GM23248 (cell line): ENCODE results near the gene NCBP2.

Source experiments
- EZH2 ChIP-seq: fragments of 200-600 bp; sonication (generic); IDR thresholded peaks from 2 replicates; pipeline ENCODE4 v1.6.1; 2018; ENCODE audit warnings: antibody characterized with exemption, mild to moderate bottlenecking; ENCODE audit not compliant: insufficient read depth, poor library complexity, severe bottlenecking
- EZH2phosphoT487 ChIP-seq: fragments of 200-600 bp; sonication (generic); IDR thresholded peaks from 2 replicates; pipeline ENCODE4 v1.6.1; 2018; ENCODE audit warnings: antibody characterized with exemption, moderate library complexity, mild to moderate bottlenecking, low read depth; ENCODE audit not compliant: insufficient read depth

DNA sequence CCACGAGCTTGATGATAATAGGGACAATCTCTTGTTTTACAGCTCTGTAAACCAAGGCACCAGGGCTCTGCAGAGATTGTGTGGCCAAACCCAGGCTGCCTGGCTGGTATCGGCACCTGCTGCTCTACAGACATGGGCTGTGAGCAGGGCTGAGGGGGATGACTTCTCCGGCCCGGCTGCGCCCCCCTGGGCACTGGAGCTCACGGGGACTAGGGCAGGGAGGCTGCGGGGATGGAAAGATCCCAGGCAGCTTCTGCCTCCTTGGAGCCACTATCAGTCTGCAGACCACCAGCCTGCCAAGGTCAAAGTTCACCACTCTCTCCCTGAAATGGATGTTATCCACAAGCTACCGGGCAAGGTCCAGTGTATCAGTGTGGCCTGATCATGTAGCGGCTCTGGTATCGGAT is 48.3 kb upstream of the NCBP2 start:
- no peak for TF ChIP-seq EZH2
- TF ChIP-seq EZH2phosphoT487: no peak
